Measurements from ENCODE around the gene RFX3.

- TF ChIP-seq CTCF (IDR thresholded peaks at IDR 0.05; ENCODE audit: low read length) (no peak), EZH2 (IDR thresholded peaks at IDR 0.05; ENCODE audit: borderline replicate concordance, low read length) (no peak)
These were observed 336.5 kb downstream of the RFX3 start for GRCh38 chr9:3189113-3189861.

All from OCI-LY1 (cell line).